Endothelial cell of umbilical vein (primary cell): ENCODE data around the gene TMEM59.

Experiments used
- EZH2 ChIP-seq: IDR thresholded peaks from 2 replicates; pipeline ENCODE4 v1.6.1; 2012; ENCODE audit warnings: borderline replicate concordance, low read depth, mild to moderate bottlenecking, moderate library complexity, low read length, inconsistent platforms; ENCODE audit not compliant: severe bottlenecking
- FOS ChIP-seq: IDR thresholded peaks from 2 replicates; pipeline ENCODE4 v1.6.1; 2011; ENCODE audit warnings: mild to moderate bottlenecking, low read length, moderate library complexity, borderline replicate concordance; ENCODE audit not compliant: insufficient read depth
- POLR2A ChIP-seq: IDR thresholded peaks from 2 replicates; pipeline ENCODE4 v1.6.1; 2012; ENCODE audit warnings: low read depth, mild to moderate bottlenecking, control low read depth, low read length
- POLR2AphosphoS5 ChIP-seq: IDR thresholded peaks from 2 replicates; pipeline ENCODE4 v1.6.1; 2012; ENCODE audit warnings: low read depth, mild to moderate bottlenecking, control low read depth, low read length, moderate library complexity; ENCODE audit not compliant: insufficient read depth
- TF ChIP-seq, protein P1 (sequence below), 2 donors: IDR thresholded peaks; 1 replicate in 1 of 2; 2 replicates in 1 of 2; pipeline ENCODE4 v1.5.1; 2011; ENCODE audit warnings: low read length in 2 of 2, mild to moderate bottlenecking in 2 of 2, moderate library complexity in 2 of 2, control low read depth in 1 of 2, inconsistent platforms in 1 of 2, low read depth in 1 of 2; ENCODE audit not compliant: insufficient read depth in 1 of 2; ENCODE audit errors: extremely low read depth in 1 of 2
- TF ChIP-seq, protein P2 (sequence below): IDR thresholded peaks from 2 replicates; pipeline ENCODE4 v1.6.1; 2011; ENCODE audit not compliant: insufficient read depth, insufficient read length

DNA sequence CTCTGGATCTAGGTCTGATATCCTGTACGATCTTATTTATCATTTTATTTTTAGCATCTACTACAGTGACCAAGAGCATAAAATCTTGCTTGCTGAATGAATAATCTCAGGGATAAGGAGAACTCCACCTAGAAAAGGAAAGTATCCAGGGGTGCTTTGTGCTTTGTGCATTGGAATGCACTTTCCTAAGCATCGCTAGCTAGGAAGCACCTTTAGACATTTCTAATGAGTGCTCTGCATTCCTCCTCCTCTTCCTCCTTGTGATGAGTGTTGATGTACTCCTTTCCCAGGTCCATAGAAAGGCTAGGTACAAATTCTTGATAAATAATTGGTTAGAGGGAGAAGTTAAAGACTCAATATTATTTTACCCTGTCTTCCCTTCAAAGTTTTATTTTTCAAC lies 31.8 kb upstream of the TMEM59 start:
- TF ChIP-seq EZH2 (no peak), POLR2A (no peak), POLR2AphosphoS5 (no peak), FOS (no peak)
- TF ChIP-seq, protein P1, sequence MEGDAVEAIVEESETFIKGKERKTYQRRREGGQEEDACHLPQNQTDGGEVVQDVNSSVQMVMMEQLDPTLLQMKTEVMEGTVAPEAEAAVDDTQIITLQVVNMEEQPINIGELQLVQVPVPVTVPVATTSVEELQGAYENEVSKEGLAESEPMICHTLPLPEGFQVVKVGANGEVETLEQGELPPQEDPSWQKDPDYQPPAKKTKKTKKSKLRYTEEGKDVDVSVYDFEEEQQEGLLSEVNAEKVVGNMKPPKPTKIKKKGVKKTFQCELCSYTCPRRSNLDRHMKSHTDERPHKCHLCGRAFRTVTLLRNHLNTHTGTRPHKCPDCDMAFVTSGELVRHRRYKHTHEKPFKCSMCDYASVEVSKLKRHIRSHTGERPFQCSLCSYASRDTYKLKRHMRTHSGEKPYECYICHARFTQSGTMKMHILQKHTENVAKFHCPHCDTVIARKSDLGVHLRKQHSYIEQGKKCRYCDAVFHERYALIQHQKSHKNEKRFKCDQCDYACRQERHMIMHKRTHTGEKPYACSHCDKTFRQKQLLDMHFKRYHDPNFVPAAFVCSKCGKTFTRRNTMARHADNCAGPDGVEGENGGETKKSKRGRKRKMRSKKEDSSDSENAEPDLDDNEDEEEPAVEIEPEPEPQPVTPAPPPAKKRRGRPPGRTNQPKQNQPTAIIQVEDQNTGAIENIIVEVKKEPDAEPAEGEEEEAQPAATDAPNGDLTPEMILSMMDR (IDR thresholded peaks at IDR 0.05; ENCODE audit: extremely low read depth in 1 of 2, insufficient read depth in 1 of 2, low read depth in 1 of 2, low read length in 2 of 2) = no peak
- TF ChIP-seq, protein P2, sequence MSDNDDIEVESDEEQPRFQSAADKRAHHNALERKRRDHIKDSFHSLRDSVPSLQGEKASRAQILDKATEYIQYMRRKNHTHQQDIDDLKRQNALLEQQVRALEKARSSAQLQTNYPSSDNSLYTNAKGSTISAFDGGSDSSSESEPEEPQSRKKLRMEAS = no peak
